SK-N-SH (cell line): ENCODE measurements around the gene USP48. TPM values are rescaled to one million over a fixed set of nuclear protein-coding genes. Genes with fewer than 3 reads are reported as not detected.

Experiments used
- CTCF ChIA-PET: fragments of 300-600, 350-600 bp; formaldehyde crosslinking; extraction: SDS; loops from one replicate; lab custom pipeline; 2021; lab: Yijun Ruan, JAX
- POLR2A ChIA-PET: fragments of 350-600 bp; sonication (Branson Sonifier 250); formaldehyde crosslinking; extraction: SDS; loops from one replicate; lab custom pipeline; 2020; ENCODE audit warnings: antibody characterized with exemption, inconsistent platforms; lab: Yijun Ruan, JAX
- DNase-seq: peaks from one replicate; pipeline ENCODE4 v3.0.0; 2012
- H2AFZ ChIP-seq: fragments of 200-600 bp; sonication (generic); 2 replicates; pipeline ENCODE4 v1.8.1; 2016; ENCODE audit warnings: antibody characterized with exemption, mild to moderate bottlenecking, low read depth
- H3F3A ChIP-seq: fragments of 200-600 bp; sonication (generic); replicated peaks from 2 replicates; pipeline ENCODE3; 2016; ENCODE audit warnings: antibody characterized with exemption, mild to moderate bottlenecking; ENCODE audit not compliant: insufficient read depth
- H3K27ac ChIP-seq, 2 experiments: fragments of 200-500 bp in 1 of 2; fragments of 200-600 bp in 1 of 2; sonication (Bioruptor generic) in 1 of 2; sonication (generic), shearing (Covaris generic) in 1 of 2; 2 replicates each; pipeline versions ENCODE4 v1.5.1 to v1.6.1; 2014 to 2016; ENCODE audit warnings: low read depth in 2 of 2, inconsistent platforms in 1 of 2, low read length in 1 of 2, mild to moderate bottlenecking in 1 of 2, mixed read lengths in 1 of 2
- H3K27me3 ChIP-seq: fragments of 200-600 bp; sonication (generic), shearing (Covaris generic); 2 replicates; pipeline ENCODE4 v1.6.1; 2016; ENCODE audit warnings: mixed run types; ENCODE audit not compliant: insufficient read depth
- H3K36me3 ChIP-seq, 2 experiments: fragments of 200-500 bp in 1 of 2; fragments of 200-600 bp in 1 of 2; sonication (Bioruptor generic) in 1 of 2; sonication (generic) in 1 of 2; replicated peaks in 1 of 2; 2 replicates each; pipeline versions ENCODE3 to v1.5.1; 2014 to 2016; ENCODE audit warnings: low read length in 1 of 2, mild to moderate bottlenecking in 1 of 2; ENCODE audit not compliant: insufficient read depth in 2 of 2, control insufficient read depth in 1 of 2
- H3K4me1 ChIP-seq, 2 experiments: fragments of 200-500 bp in 1 of 2; fragments of 200-600 bp in 1 of 2; sonication (Bioruptor generic) in 1 of 2; sonication (generic), shearing (Covaris generic) in 1 of 2; 2 replicates each; pipeline versions ENCODE4 v1.5.1 to v1.6.1; 2014 to 2016; ENCODE audit warnings: low read depth in 1 of 2, low read length in 1 of 2, mixed run types in 1 of 2; ENCODE audit not compliant: insufficient read depth in 2 of 2, control insufficient read depth in 1 of 2
- H3K4me2 ChIP-seq: fragments of 200-600 bp; sonication (generic), shearing (Covaris generic); 2 replicates; pipeline ENCODE4 v1.6.1; 2017; ENCODE audit warnings: mixed run types
- H3K4me3 ChIP-seq, 2 experiments: fragments of 200-500 bp in 1 of 2; fragments of 200-600 bp in 1 of 2; sonication (Bioruptor generic) in 1 of 2; sonication (generic), shearing (Covaris generic) in 1 of 2; 2 replicates each; pipeline versions ENCODE4 v1.5.1 to v1.8.1; 2014 to 2016; ENCODE audit warnings: low read depth in 2 of 2, inconsistent platforms in 1 of 2, low read length in 1 of 2, mild to moderate bottlenecking in 1 of 2, mixed read lengths in 1 of 2, moderate library complexity in 1 of 2
- H3K79me2 ChIP-seq: fragments of 200-600 bp; sonication (generic); 2 replicates; pipeline ENCODE4 v1.8.1; 2017; ENCODE audit warnings: mild to moderate bottlenecking; ENCODE audit not compliant: insufficient read depth
- H3K9ac ChIP-seq: fragments of 200-600 bp; sonication (generic); 2 replicates; pipeline ENCODE4 v1.6.1; 2017; ENCODE audit warnings: mixed run types
- H3K9me2 ChIP-seq: fragments of 200-600 bp; sonication (generic); 2 replicates; pipeline ENCODE4 v1.6.1; 2017; ENCODE audit warnings: mixed run types
- H3K9me3 ChIP-seq: fragments of 200-600 bp; sonication (generic); 2 replicates; pipeline ENCODE4 v1.6.1; 2017; ENCODE audit warnings: mixed run types, mild to moderate bottlenecking, moderate library complexity
- H4K20me1 ChIP-seq: fragments of 200-600 bp; sonication (generic); 2 replicates; pipeline ENCODE4 v1.6.1; 2017; ENCODE audit warnings: mild to moderate bottlenecking, mixed run types; ENCODE audit not compliant: insufficient read depth
- CHD2 ChIP-seq: fragments of 150-350 bp; IDR thresholded peaks from 2 replicates; pipeline ENCODE4 v1.6.1; 2018; ENCODE audit warnings: low read length; ENCODE audit not compliant: partially characterized antibody
- ELF1 ChIP-seq: IDR thresholded peaks from 2 replicates; pipeline ENCODE4 v1.4.0; 2012
- EP300 ChIP-seq, 2 experiments: IDR thresholded peaks; 2 replicates each; pipeline versions ENCODE4 v1.4.0 to v1.6.1; 2012; ENCODE audit warnings: borderline replicate concordance in 1 of 2, low read depth in 1 of 2, low read length in 1 of 2
- FOSL2 ChIP-seq: IDR thresholded peaks from 2 replicates; pipeline ENCODE4 v1.4.0; 2012; ENCODE audit warnings: low read depth, mild to moderate bottlenecking, moderate library complexity, borderline replicate concordance
- FOXJ3 ChIP-seq: sonication (generic); formaldehyde crosslinking; IDR thresholded peaks from 2 replicates; pipeline ENCODE4 v1.5.1; 2020; ENCODE audit warnings: mild to moderate bottlenecking, missing genetic modification reagents
- MEF2A ChIP-seq: IDR thresholded peaks from 2 replicates; pipeline ENCODE4 v1.4.0; 2012; ENCODE audit warnings: low read depth, borderline replicate concordance
- NFIC ChIP-seq: IDR thresholded peaks from 2 replicates; pipeline ENCODE4 v1.4.0; 2012; ENCODE audit warnings: borderline replicate concordance
- NRF1 ChIP-seq: IDR thresholded peaks from 2 replicates; pipeline ENCODE4 v1.6.1; 2012; ENCODE audit warnings: low read depth, mild to moderate bottlenecking, low read length
- TAF1 ChIP-seq: IDR thresholded peaks from 2 replicates; pipeline ENCODE4 v1.6.1; 2012; ENCODE audit warnings: low read depth, mild to moderate bottlenecking, low read length, moderate library complexity, borderline replicate concordance
- WGBS: methylation state at CpG from one replicate; pipeline ENCODE4 v1.1.6; 2017; ENCODE audit warnings: low lambda C conversion rate; 5-methylcytosine and 5-hydroxymethylcytosine counted together
- polyA plus RNA-seq, 3 experiments: library from polyadenylated mRNA; depleted of rRNA; stranded (reverse); fragments of >200 nt; gene quantifications; 2 replicates each; pipeline ENCODE4 v1.2.3, GENCODE V29; 2012
- TF ChIP-seq, protein P1 (sequence below): fragments of 200-600 bp; sonication (generic); IDR thresholded peaks from 2 replicates; pipeline ENCODE4 v1.6.1; 2017; ENCODE audit warnings: antibody characterized with exemption, mild to moderate bottlenecking, moderate library complexity
- TF ChIP-seq, protein P2 (sequence below): IDR thresholded peaks from 2 replicates; pipeline ENCODE4 v1.4.0; 2012; ENCODE audit warnings: low read depth

The USP48 gene
- polyA plus RNA-seq, 1 of the 3 experiments (the other 2 are of a cell fraction) = 13.6 TPM

DNA sequence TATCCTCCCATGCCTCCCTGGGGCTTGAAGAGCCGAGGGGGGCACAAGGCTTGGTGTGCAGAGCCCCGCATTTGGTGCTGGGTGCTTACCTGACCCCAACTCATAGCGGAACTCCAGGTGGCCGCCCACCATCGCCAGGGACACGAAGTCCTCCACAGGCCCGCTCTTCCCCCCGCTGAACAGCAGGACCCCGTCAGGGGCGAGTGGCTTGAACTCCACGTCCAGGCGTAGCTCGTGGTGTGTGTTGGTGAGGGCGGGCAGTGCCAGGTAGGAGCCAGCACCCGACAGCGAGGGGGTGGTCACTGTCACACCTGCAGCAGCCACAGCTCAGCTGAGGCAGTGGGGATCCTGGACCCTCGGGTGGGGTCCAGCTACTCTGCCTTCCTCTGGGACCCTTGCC is 46.3 kb upstream of the USP48 start:
- H3K27ac ChIP-seq = no peak overlapping the region
- H3K36me3 ChIP-seq = peaks cover 14 to 43% of the 10 kb centered on the region in 2 experiments
- no peaks in the 10 kb centered on the region for H3K79me2 ChIP-seq
- no peak overlapping the region for H3K9ac ChIP-seq
- H3F3A ChIP-seq = no peaks in the 10 kb centered on the region
- WGBS = 90% methylated on average over 12 of the region's 17 CpGs
- H3K9me3 ChIP-seq = no peaks in the 10 kb centered on the region
- no peak overlapping the region for H3K4me3 ChIP-seq
- no peak overlapping the region for H2AFZ ChIP-seq
- TF ChIP-seq, protein P1, sequence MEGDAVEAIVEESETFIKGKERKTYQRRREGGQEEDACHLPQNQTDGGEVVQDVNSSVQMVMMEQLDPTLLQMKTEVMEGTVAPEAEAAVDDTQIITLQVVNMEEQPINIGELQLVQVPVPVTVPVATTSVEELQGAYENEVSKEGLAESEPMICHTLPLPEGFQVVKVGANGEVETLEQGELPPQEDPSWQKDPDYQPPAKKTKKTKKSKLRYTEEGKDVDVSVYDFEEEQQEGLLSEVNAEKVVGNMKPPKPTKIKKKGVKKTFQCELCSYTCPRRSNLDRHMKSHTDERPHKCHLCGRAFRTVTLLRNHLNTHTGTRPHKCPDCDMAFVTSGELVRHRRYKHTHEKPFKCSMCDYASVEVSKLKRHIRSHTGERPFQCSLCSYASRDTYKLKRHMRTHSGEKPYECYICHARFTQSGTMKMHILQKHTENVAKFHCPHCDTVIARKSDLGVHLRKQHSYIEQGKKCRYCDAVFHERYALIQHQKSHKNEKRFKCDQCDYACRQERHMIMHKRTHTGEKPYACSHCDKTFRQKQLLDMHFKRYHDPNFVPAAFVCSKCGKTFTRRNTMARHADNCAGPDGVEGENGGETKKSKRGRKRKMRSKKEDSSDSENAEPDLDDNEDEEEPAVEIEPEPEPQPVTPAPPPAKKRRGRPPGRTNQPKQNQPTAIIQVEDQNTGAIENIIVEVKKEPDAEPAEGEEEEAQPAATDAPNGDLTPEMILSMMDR = no peak
- TF ChIP-seq, protein P2, sequence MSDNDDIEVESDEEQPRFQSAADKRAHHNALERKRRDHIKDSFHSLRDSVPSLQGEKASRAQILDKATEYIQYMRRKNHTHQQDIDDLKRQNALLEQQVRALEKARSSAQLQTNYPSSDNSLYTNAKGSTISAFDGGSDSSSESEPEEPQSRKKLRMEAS = no peak
- TF ChIP-seq ELF1 = no peak
- no peak for TF ChIP-seq NFIC
- TF ChIP-seq MEF2A = no peak
- no peak for TF ChIP-seq EP300 (IDR thresholded peaks at IDR 0.05; ENCODE audit: borderline replicate concordance in 1 of 2, low read depth in 1 of 2, low read length in 1 of 2)
- no peak for TF ChIP-seq NRF1
- TF ChIP-seq CHD2 = no peak
- no peak for TF ChIP-seq FOXJ3
- no peak for DNase-seq
- no peak overlapping the region for H3K4me2 ChIP-seq
- ChIA-PET CTCF (no interaction called here), POLR2A (no interaction called here)
- H3K9me2 ChIP-seq = no peaks in the 10 kb centered on the region
- no peaks in the 10 kb centered on the region for H4K20me1 ChIP-seq
- H3K4me1 ChIP-seq = no peaks in the 10 kb centered on the region
- no peaks in the 10 kb centered on the region for H3K27me3 ChIP-seq

- Histone ChIP-seq H3K4me2 (no peak overlapping the region), H3K36me3 (peaks cover 14 to 42% of the 10 kb centered on the region in 2 experiments), H2AFZ (no peak overlapping the region), H3K9me2 (no peaks in the 10 kb centered on the region), H3K79me2 (no peaks in the 10 kb centered on the region), H3K4me1 (no peaks in the 10 kb centered on the region), H3F3A (no peaks in the 10 kb centered on the region), H4K20me1 (no peaks in the 10 kb centered on the region), H3K9ac (no peak overlapping the region), H3K9me3 (no peaks in the 10 kb centered on the region), H3K27me3 (no peaks in the 10 kb centered on the region), H3K4me3 (no peak overlapping the region), H3K27ac (no peak overlapping the region)
- 91% methylated on average over 19 of the region's 28 CpGs for WGBS
- no peak for DNase-seq
- CTCF ChIA-PET = no interaction called here
- TF ChIP-seq TAF1 (no peak), NFIC (no peak), FOSL2 (no peak)
- TF ChIP-seq, protein P2 = no peak
- POLR2A ChIA-PET = no interaction called here
Measured at GRCh38 chr1:21828506-21829210, 45.7 kb upstream of the USP48 start.
